CD14-positive monocyte (primary cell): ENCODE measurements around the gene DYSF. TPM values are rescaled to one million over a fixed set of nuclear protein-coding genes. Genes with fewer than 3 reads are reported as not detected.

Source experiments
- DNase-seq, 3 donors: peaks; one replicate each; pipeline ENCODE4 v3.0.0-alpha.2; 2011 to 2022
- H2AFZ ChIP-seq: 2 replicates; pipeline ENCODE4 v1.6.0; 2012; ENCODE audit warnings: mild to moderate bottlenecking, low read depth, low read length, inconsistent platforms; ENCODE audit not compliant: insufficient read depth, poor library complexity, severe bottlenecking
- H3K27ac ChIP-seq, 2 donors: 1 replicate in 1 of 2; 2 replicates in 1 of 2; pipeline ENCODE4 v1.5.1; 2012 to 2013; ENCODE audit warnings: low read length in 2 of 2, control low read depth in 1 of 2, inconsistent platforms in 1 of 2, low read depth in 1 of 2, mild to moderate bottlenecking in 1 of 2
- H3K27me3 ChIP-seq, 2 donors: one replicate each; pipeline versions ENCODE4 v1.6.0 to v1.6.1; 2011 to 2013; ENCODE audit warnings: low read length in 2 of 2; ENCODE audit not compliant: control insufficient read depth in 2 of 2, insufficient read depth in 2 of 2
- H3K36me3 ChIP-seq, 2 donors: replicated peaks in 1 of 2; 1 replicate in 1 of 2; 2 replicates in 1 of 2; pipeline versions ENCODE4 v1.5.1 to v1.6.1; 2012 to 2013; ENCODE audit warnings: low read length in 2 of 2, control low read depth in 1 of 2, inconsistent platforms in 1 of 2, mild to moderate bottlenecking in 1 of 2; ENCODE audit not compliant: insufficient read depth in 2 of 2, control insufficient read depth in 1 of 2
- H3K4me1 ChIP-seq, 2 donors: 1 replicate in 1 of 2; 2 replicates in 1 of 2; pipeline versions ENCODE4 v1.5.1 to v1.6.1; 2012 to 2013; ENCODE audit warnings: low read length in 2 of 2, control low read depth in 1 of 2, inconsistent platforms in 1 of 2, mild to moderate bottlenecking in 1 of 2, moderate library complexity in 1 of 2; ENCODE audit not compliant: insufficient read depth in 2 of 2, control insufficient read depth in 1 of 2
- H3K4me2 ChIP-seq: replicated peaks from 2 replicates; pipeline ENCODE3; 2012; ENCODE audit warnings: low read length, moderate library complexity, mild to moderate bottlenecking; ENCODE audit not compliant: poor library complexity, severe bottlenecking; ENCODE audit errors: extremely low read depth
- H3K4me3 ChIP-seq, 3 experiments: fragments of 200-600 bp in 1 of 3; sonication (generic) in 1 of 3; replicated peaks in 1 of 3; 1 replicate in 2 of 3; 2 replicates in 1 of 3; pipeline ENCODE4 v1.5.1; 2011 to 2013; ENCODE audit warnings: low read length in 3 of 3, mild to moderate bottlenecking in 3 of 3, control low read depth in 2 of 3, low read depth in 2 of 3, inconsistent platforms in 1 of 3, moderate library complexity in 1 of 3
- H3K79me2 ChIP-seq: 2 replicates; pipeline ENCODE4 v1.6.0; 2012; ENCODE audit warnings: mild to moderate bottlenecking, control low read depth, inconsistent platforms, low read length, moderate library complexity; ENCODE audit not compliant: insufficient read depth
- H3K9ac ChIP-seq: 2 replicates; pipeline ENCODE4 v1.6.0; 2017; ENCODE audit warnings: low read length, mild to moderate bottlenecking; ENCODE audit not compliant: insufficient read depth, poor library complexity, severe bottlenecking
- H3K9me3 ChIP-seq, 2 donors: replicated peaks in 1 of 2; 1 replicate in 1 of 2; 2 replicates in 1 of 2; pipeline versions ENCODE4 v1.5.1 to v1.6.1; 2012 to 2013; ENCODE audit warnings: low read length in 2 of 2, control low read depth in 1 of 2; ENCODE audit not compliant: control insufficient read depth in 1 of 2, insufficient read depth in 1 of 2
- H4K20me1 ChIP-seq: 2 replicates; pipeline ENCODE4 v1.6.0; 2012; ENCODE audit warnings: mild to moderate bottlenecking, low read length, control low read depth, moderate library complexity; ENCODE audit not compliant: insufficient read depth
- H3K27ac Mint-ChIP-seq, 7 donors: one replicate each; pipeline ENCODE4 v1.8.0; 2020; ENCODE audit warnings: mild to moderate bottlenecking in 7 of 7, mixed read lengths in 7 of 7, moderate library complexity in 6 of 7, inconsistent platforms in 2 of 7
- H3K27me3 Mint-ChIP-seq, 3 donors: one replicate each; pipeline ENCODE4 v1.8.0; 2021 to 2022; ENCODE audit warnings: low read depth in 3 of 3, mild to moderate bottlenecking in 3 of 3, mixed read lengths in 3 of 3, moderate library complexity in 3 of 3, inconsistent platforms in 1 of 3
- H3K36me3 Mint-ChIP-seq, 2 donors: one replicate each; pipeline ENCODE4 v1.8.0; 2020; ENCODE audit warnings: mixed read lengths in 2 of 2, inconsistent platforms in 1 of 2, mild to moderate bottlenecking in 1 of 2
- H3K4me1 Mint-ChIP-seq: one replicate; pipeline ENCODE4 v1.8.0; 2020; ENCODE audit warnings: mild to moderate bottlenecking, mixed read lengths
- H3K4me3 Mint-ChIP-seq, 2 donors: one replicate each; pipeline ENCODE4 v1.8.0; 2020; ENCODE audit warnings: mild to moderate bottlenecking in 2 of 2, mixed read lengths in 2 of 2, moderate library complexity in 1 of 2
- H3K9me3 Mint-ChIP-seq, 7 donors: one replicate each; pipeline ENCODE4 v1.8.0; 2020 to 2022; ENCODE audit warnings: mixed read lengths in 7 of 7, mild to moderate bottlenecking in 6 of 7, moderate library complexity in 6 of 7, inconsistent platforms in 2 of 7
- WGBS: methylation state at CpG from one replicate; pipeline ENCODE4 v1.1.5; 2013; ENCODE audit warnings: missing lambda C conversion rate; ENCODE audit not compliant: insufficient coverage; 5-methylcytosine and 5-hydroxymethylcytosine counted together
- intact Hi-C, 2 donors: fragments of 100-400 bp; cut with micrococcal nuclease; formaldehyde crosslinking; loops; one replicate each; pipeline versions ENCODE4 v1.15.0 to v1.15.1; 2023
- polyA plus RNA-seq, 3 donors: library from polyadenylated mRNA; depleted of rRNA in 1 of 3; unstranded in 2 of 3; stranded (reverse) in 1 of 3; fragments of 300-500 nt in 2 of 3; fragments of >200 nt in 1 of 3; fragmentation: Illumina TruSeq in 2 of 3; gene quantifications; 1 replicate in 2 of 3; 2 replicates in 1 of 3; pipeline ENCODE4 v1.2.3, GENCODE V29; 2012 to 2021
- TF ChIP-seq, protein P1 (sequence below): fragments of 200-600 bp; IDR thresholded peaks from one replicate; pipeline ENCODE4 v1.8.0; 2022; ENCODE audit warnings: antibody characterized with exemption, mild to moderate bottlenecking

DYSF gene
- polyA plus RNA-seq, 3 donors = 16.1 to 72.5 (median 31.2) TPM

DNA sequence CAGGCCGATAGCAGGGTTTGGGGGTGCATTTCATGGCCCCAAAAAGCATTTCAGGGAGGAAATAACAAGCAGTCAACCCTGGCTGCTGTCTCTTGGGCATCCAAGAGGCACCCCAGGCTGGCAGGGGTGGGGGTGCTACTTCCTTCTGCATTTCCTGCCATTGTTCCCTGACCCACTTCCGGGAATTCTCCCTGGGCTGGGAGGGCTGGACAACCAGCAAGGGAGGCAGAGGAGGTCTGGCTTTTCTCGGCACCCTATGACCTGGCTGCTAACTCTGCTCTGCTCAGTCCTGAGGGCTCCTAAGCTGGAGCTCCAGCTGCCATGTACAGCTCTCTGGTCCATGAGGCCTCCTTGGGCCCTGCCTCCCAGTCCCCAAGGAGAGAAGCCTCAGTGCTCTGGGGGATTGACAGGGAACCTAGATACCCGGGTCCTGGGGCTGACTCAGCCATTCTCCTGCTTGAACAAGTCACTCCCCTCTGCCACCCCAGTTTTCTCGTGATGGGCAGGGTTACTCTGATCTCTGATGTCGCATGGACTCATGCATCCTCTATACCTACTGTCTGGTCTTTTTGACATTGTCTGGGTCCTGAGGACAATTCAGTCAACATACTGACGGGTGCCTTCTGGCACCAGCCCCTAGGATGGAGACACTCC, 47.2 kb downstream of the DYSF start:
- no peaks in the 10 kb centered on the region for H3K27me3 ChIP-seq
- no peaks in the 10 kb centered on the region for H3K9me3 ChIP-seq
- Mint-ChIP-seq H3K9me3 (peaks cover 0 to 5% (median 0%) of the 10 kb centered on the region in 7 donors), H3K4me1 (peaks cover 22% of the 10 kb centered on the region), H3K27me3 (no peaks in the 10 kb centered on the region), H3K4me3 (no peak overlapping the region), H3K27ac (peak overlapping the region in 3 of 7 donors; percentile 24 to 47 (median 42)), H3K36me3 (peaks cover 67 to 82% of the 10 kb centered on the region in 2 donors)
- intact Hi-C loops = loop anchor here in 1 of 2 donors (10.0 kb wide), 1 partner anchor 196 kb away; no protein-coding TSS in a partner anchor
- TF ChIP-seq, protein P1, sequence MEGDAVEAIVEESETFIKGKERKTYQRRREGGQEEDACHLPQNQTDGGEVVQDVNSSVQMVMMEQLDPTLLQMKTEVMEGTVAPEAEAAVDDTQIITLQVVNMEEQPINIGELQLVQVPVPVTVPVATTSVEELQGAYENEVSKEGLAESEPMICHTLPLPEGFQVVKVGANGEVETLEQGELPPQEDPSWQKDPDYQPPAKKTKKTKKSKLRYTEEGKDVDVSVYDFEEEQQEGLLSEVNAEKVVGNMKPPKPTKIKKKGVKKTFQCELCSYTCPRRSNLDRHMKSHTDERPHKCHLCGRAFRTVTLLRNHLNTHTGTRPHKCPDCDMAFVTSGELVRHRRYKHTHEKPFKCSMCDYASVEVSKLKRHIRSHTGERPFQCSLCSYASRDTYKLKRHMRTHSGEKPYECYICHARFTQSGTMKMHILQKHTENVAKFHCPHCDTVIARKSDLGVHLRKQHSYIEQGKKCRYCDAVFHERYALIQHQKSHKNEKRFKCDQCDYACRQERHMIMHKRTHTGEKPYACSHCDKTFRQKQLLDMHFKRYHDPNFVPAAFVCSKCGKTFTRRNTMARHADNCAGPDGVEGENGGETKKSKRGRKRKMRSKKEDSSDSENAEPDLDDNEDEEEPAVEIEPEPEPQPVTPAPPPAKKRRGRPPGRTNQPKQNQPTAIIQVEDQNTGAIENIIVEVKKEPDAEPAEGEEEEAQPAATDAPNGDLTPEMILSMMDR = no peak
- DNase-seq = no peak
- H3K9ac ChIP-seq = peak overlapping the region; percentile 32
- no peak overlapping the region for H3K4me3 ChIP-seq
- peaks cover 100% of the 10 kb centered on the region for H4K20me1 ChIP-seq
- 56% methylated on average over 6 of the region's 7 CpGs for WGBS
- peak overlapping the region in 1 of 2 donors; percentile 53 for H3K27ac ChIP-seq
- no peak overlapping the region for H2AFZ ChIP-seq
- peaks cover 4 to 11% of the 10 kb centered on the region in 2 donors for H3K4me1 ChIP-seq
- H3K79me2 ChIP-seq = peaks cover 74% of the 10 kb centered on the region
- no peak overlapping the region for H3K4me2 ChIP-seq
- H3K36me3 ChIP-seq = peaks cover 35 to 90% of the 10 kb centered on the region in 2 donors

DNA sequence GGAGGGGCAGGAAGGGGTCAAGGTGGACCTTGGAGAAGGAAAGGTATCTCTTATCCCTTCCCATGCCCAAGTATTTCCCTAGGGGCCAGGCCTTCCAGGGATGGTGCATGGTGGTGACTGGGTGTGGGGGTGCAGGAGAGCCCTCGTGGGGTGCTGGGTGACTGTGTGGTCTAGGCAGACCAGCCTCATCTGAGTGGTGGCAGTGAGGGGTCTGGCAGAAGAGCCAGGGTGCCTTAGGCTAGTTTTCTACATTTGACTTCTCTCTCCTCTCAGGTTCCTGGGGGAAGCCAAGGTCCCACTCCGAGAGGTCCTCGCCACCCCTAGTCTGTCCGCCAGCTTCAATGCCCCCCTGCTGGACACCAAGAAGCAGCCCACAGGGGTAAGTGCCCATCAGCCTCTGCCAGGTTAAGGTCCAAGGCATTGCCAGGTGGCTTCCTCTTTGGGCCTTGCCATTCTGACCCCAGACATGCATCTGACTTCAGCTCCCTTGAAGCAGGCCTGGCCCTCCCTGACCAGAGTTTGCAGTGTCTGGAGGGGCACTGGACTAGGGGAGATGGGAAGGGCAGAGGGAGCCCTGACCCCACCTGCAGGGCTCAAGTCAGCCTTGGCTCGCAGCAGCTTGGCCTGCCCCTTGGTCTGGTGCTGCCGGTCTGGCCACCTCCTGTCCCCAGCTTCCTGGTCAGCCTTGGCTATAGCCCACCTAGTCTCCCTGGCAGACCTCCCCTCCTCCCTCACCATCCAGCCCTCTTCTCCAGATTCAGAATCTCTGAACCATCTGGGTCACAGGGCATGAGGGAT, 49.8 kb downstream of the DYSF start:
- DNase-seq = no peak
- H3K4me1 ChIP-seq = peaks cover 4 to 11% of the 10 kb centered on the region in 2 donors
- H3K4me2 ChIP-seq = no peak overlapping the region
- peaks cover 59% of the 10 kb centered on the region for H3K79me2 ChIP-seq
- TF ChIP-seq, protein P1 = no peak
- H3K36me3 Mint-ChIP-seq = peaks cover 64 to 82% of the 10 kb centered on the region in 2 donors
- no peak overlapping the region for H3K4me3 Mint-ChIP-seq
- WGBS = 97% methylated on average over 5 of the region's 6 CpGs
- peak overlapping the region in 1 of 2 donors; percentile 12 for H3K27ac ChIP-seq
- H4K20me1 ChIP-seq = peaks cover 100% of the 10 kb centered on the region
- H3K4me3 ChIP-seq = no peak overlapping the region
- H3K27me3 ChIP-seq = no peaks in the 10 kb centered on the region
- H2AFZ ChIP-seq = no peak overlapping the region
- no peaks in the 10 kb centered on the region for H3K9me3 Mint-ChIP-seq
- H3K27me3 Mint-ChIP-seq = no peaks in the 10 kb centered on the region
- H3K27ac Mint-ChIP-seq = peak overlapping the region in 3 of 7 donors; percentile 41 to 63 (median 52)
- H3K9me3 ChIP-seq = no peaks in the 10 kb centered on the region
- intact Hi-C loops = loop anchor here in 1 of 2 donors (10.0 kb wide), 1 partner anchor 198 kb away; no protein-coding TSS in a partner anchor
- H3K9ac ChIP-seq = no peak overlapping the region
- H3K4me1 Mint-ChIP-seq = peaks cover 16% of the 10 kb centered on the region
- peaks cover 42 to 90% of the 10 kb centered on the region in 2 donors for H3K36me3 ChIP-seq
